Kidney capillary endothelial cell (primary cell): ENCODE results near the gene FXN.
"Not testable (repeated sequence)": the region's sequence is repeated elsewhere in the genome, so short reads cannot be mapped to it uniquely, and the experiment has no call there.

Source experiments
- DNase-seq: peaks from one replicate; pipeline ENCODE4 v3.0.0-alpha.2; 2018; ENCODE audit warnings: low spot score

FXN gene

GRCh38 chr9:69104830-69105527 is 69.4 kb downstream of the FXN start:
- no peak for DNase-seq

GRCh38 chr9:69107771-69108170 is 72.2 kb downstream of the FXN start:
- no peak for DNase-seq

- DNase-seq, result not testable (repeated sequence)
These were observed 73.2 kb downstream of the FXN start for GRCh38 chr9:69108706-69109105.

- DNase-seq, result no peak
These were observed 73.6 kb downstream of the FXN start for GRCh38 chr9:69109152-69109551.

- DNase-seq, result not testable (repeated sequence)
These were observed 77.1 kb downstream of the FXN start for GRCh38 chr9:69112646-69113045.

GRCh38 chr9:69115621-69116020 is 80.1 kb downstream of the FXN start:
- DNase-seq, result no peak

GRCh38 chr9:69118656-69119055 is 83.1 kb downstream of the FXN start:
- no peak for DNase-seq

- no peak for DNase-seq
These were observed 85.0 kb downstream of the FXN start for GRCh38 chr9:69120380-69121154.

- DNase-seq, result no peak
These were observed 85.9 kb downstream of the FXN start for GRCh38 chr9:69121155-69122081.

- DNase-seq, result peak; percentile 51
These were observed 86.6 kb downstream of the FXN start for GRCh38 chr9:69122082-69122548.

GRCh38 chr9:69122549-69123141 is 87.1 kb downstream of the FXN start:
- DNase-seq, result no peak

GRCh38 chr9:69130456-69131441 is 95.2 kb downstream of the FXN start:
- no peak for DNase-seq

- no peak for DNase-seq
These were observed 96.1 kb downstream of the FXN start for GRCh38 chr9:69131682-69132081.

- DNase-seq, result no peak
These were observed 96.8 kb downstream of the FXN start for GRCh38 chr9:69132361-69132760.

GRCh38 chr9:69134412-69134811 is 98.9 kb downstream of the FXN start:
- DNase-seq, result no peak

- no peak for DNase-seq
These were observed 100.6 kb downstream of the FXN start for GRCh38 chr9:69136185-69136584.

GRCh38 chr9:69136779-69137178 is 101.2 kb downstream of the FXN start:
- DNase-seq, result peak; percentile 69

GRCh38 chr9:69137311-69137710 is 101.8 kb downstream of the FXN start:
- DNase-seq, result no peak

GRCh38 chr9:69139596-69139995 is 104.0 kb downstream of the FXN start:
- no peak for DNase-seq

GRCh38 chr9:69140123-69140735 is 104.7 kb downstream of the FXN start:
- no peak for DNase-seq
